Measurements from ENCODE around the gene C4orf54. TPM values are rescaled to one million over a fixed set of nuclear protein-coding genes. Genes with fewer than 3 reads are reported as not detected.

C4orf54 gene
- total RNA-seq, 1 experiment from 2014 or later: not detected

DNA sequence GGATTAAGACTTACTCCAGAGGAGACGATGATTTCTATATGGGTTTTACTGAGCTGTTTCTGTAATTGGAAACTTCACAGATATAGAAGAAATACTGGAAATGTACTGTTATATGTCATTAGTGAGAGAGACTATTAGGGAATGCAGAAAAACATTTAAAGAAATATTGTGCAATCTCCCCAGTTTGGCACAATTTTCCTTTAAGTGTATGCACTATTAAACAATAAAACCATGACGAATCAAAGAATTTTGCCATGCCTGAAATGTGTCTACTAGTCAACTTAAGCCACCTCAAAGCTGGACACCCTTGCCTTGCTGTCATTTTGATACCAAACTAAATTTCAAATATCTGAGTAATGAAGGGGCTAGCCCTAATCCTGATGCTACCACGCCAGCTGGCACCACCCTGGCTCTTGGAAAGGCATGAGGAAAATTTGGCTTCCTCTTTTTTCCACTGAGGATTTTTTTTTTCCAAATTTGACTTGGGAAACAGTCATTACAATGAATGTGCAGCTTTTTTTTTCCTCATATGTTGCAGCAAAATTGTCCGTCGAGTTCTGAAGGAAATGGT lies 46.9 kb downstream of the C4orf54 start:
- no peak overlapping the region for H3K4me2 ChIP-seq (ENCODE audit: insufficient read depth, insufficient read length, low read length)
- no peak overlapping the region for H4K5ac ChIP-seq (ENCODE audit: insufficient read length, low read depth, low read length)
- H3T11ph ChIP-seq (ENCODE audit: low read length): no peak overlapping the region
- H2BK12ac ChIP-seq (ENCODE audit: insufficient read length, low read depth, low read length): no peak overlapping the region
- no peaks in the 10 kb centered on the region for H3K9me3 ChIP-seq (ENCODE audit: control insufficient read depth, low read depth, low read length)
- Mint-ChIP-seq H3K9me3 (no peaks in the 10 kb centered on the region), H3K4me3 (no peak overlapping the region), H3K27me3 (ENCODE audit: low read depth) (no peaks in the 10 kb centered on the region), H3K4me1 (peaks cover 0 to 2% of the 10 kb centered on the region in 2 experiments; a peak in 1 of 4 replicates), H3K36me3 (ENCODE audit: insufficient read depth in 1 of 3, low read depth in 3 of 3) (no peaks in the 10 kb centered on the region), H3K27ac (no peak overlapping the region)
- no peaks in the 10 kb centered on the region for H3K79me2 ChIP-seq (ENCODE audit: insufficient read depth, low read length)
- no peak overlapping the region for H3K4ac ChIP-seq (ENCODE audit: low read depth, low read length)
- no peak overlapping the region for H2BK15ac ChIP-seq (ENCODE audit: low read depth, low read length)
- DNase-seq: no peak
- no peak overlapping the region for H2BK20ac ChIP-seq (ENCODE audit: low read depth, low read length, poor library complexity, severe bottlenecking)
- H3K9ac ChIP-seq (ENCODE audit: extremely low read depth, insufficient read length, low read length): no peak overlapping the region
- H3K56ac ChIP-seq (ENCODE audit: insufficient read length, low read depth, low read length): no peak overlapping the region
- no peak overlapping the region for H4K8ac ChIP-seq (replicated peaks; ENCODE audit: insufficient read length, low read depth, low read length)
- no peak overlapping the region for H2AFZ ChIP-seq (ENCODE audit: low read length)
- H3K18ac ChIP-seq (ENCODE audit: insufficient read length, low read depth, low read length): no peak overlapping the region
- H3K23ac ChIP-seq (ENCODE audit: insufficient read length, low read depth, low read length): no peak overlapping the region
- H3K27me3 ChIP-seq (ENCODE audit: insufficient read depth, low read length): no peaks in the 10 kb centered on the region
- no peak overlapping the region for H4K91ac ChIP-seq (ENCODE audit: insufficient read length, low read depth, low read length)
- H3K4me1 ChIP-seq (ENCODE audit: insufficient read depth, low read length): no peaks in the 10 kb centered on the region
- no peaks in the 10 kb centered on the region for H3K23me2 ChIP-seq (ENCODE audit: insufficient read length, low read depth, low read length, poor library complexity, severe bottlenecking)
- H3K79me1 ChIP-seq (ENCODE audit: insufficient read depth, low read depth, low read length, poor library complexity, severe bottlenecking): no peaks in the 10 kb centered on the region
- H2BK120ac ChIP-seq (ENCODE audit: low read depth, low read length, poor library complexity, severe bottlenecking): no peak overlapping the region
- no peak overlapping the region for H3K27ac ChIP-seq (ENCODE audit: insufficient read length, low read depth, low read length)
- TF ChIP-seq, protein P1, sequence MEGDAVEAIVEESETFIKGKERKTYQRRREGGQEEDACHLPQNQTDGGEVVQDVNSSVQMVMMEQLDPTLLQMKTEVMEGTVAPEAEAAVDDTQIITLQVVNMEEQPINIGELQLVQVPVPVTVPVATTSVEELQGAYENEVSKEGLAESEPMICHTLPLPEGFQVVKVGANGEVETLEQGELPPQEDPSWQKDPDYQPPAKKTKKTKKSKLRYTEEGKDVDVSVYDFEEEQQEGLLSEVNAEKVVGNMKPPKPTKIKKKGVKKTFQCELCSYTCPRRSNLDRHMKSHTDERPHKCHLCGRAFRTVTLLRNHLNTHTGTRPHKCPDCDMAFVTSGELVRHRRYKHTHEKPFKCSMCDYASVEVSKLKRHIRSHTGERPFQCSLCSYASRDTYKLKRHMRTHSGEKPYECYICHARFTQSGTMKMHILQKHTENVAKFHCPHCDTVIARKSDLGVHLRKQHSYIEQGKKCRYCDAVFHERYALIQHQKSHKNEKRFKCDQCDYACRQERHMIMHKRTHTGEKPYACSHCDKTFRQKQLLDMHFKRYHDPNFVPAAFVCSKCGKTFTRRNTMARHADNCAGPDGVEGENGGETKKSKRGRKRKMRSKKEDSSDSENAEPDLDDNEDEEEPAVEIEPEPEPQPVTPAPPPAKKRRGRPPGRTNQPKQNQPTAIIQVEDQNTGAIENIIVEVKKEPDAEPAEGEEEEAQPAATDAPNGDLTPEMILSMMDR (conservative IDR thresholded peaks at IDR 0.05): no peak
- no peaks in the 10 kb centered on the region for H4K20me1 ChIP-seq (ENCODE audit: control insufficient read depth, insufficient read depth, insufficient read length)
- no peak overlapping the region for H3K14ac ChIP-seq (ENCODE audit: insufficient read depth, low read length)
- no CpG with 5 or more reads among the region's 5 CpGs for WGBS (ENCODE audit: extremely low coverage, insufficient read length, low lambda C conversion rate)
- no peak overlapping the region for H2BK5ac ChIP-seq (ENCODE audit: insufficient read length, low read length)
- no peak overlapping the region for H2AK5ac ChIP-seq (ENCODE audit: insufficient read length, low read length)

Data from H9 (cell line).